ENCODE results near the gene ADH1A. TPM values are rescaled to one million over a fixed set of nuclear protein-coding genes. Genes with fewer than 3 reads are reported as not detected.

The ADH1A gene
- total RNA-seq, 4 donors from 2014 or later = 0.88 to 5.0 TPM; not detected in 2

DNA sequence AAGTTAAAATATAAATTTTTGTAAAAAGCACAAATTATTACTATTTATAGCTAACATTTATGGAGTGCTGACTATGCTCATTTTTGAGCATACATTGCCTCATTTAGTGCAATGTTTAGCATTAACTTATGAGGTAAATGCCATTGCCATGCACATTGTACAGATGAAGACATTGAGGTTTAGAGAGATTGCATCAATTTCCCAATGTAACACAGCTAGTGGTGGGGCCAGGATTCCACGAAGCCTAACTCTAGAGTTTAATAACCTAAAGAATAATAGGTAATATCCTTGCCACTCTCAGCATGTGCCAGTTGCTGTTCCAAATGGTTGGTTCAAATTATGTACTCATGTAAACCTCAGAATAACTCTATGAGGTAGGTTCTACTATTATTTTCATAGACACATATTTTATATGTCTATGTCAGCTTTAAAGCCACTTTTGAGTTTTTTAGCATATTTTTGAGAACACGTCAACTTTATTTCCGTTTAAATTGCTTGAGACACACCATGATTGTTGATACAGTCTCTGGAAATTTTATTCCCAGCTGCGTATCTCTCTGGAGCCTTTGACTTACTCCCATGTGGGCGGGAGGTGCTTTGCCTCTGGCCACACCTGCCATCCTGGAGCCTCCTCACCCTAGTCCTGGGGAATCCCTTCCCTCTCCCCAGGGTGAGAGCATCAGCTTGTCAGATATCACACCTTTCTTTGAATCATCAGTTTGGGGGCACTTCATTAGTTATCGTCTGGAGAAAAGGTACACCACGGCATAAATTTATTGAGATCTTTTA lies 10.8 kb upstream of the ADH1A start:
- intact Hi-C loops (cut with DNase I; ENCODE audit: low total_unique reads) = no loop called here
- H3K36me3 ChIP-seq = no peaks in the 10 kb centered on the region
- peak in 1 of 2 donors; percentile 22 for DNase-seq
- no peaks in the 10 kb centered on the region for H3K4me1 ChIP-seq
- H3K9me3 ChIP-seq = no peaks in the 10 kb centered on the region
- H3K27ac ChIP-seq = peak overlapping the region; percentile 79 to 88
- TF ChIP-seq, protein P1, sequence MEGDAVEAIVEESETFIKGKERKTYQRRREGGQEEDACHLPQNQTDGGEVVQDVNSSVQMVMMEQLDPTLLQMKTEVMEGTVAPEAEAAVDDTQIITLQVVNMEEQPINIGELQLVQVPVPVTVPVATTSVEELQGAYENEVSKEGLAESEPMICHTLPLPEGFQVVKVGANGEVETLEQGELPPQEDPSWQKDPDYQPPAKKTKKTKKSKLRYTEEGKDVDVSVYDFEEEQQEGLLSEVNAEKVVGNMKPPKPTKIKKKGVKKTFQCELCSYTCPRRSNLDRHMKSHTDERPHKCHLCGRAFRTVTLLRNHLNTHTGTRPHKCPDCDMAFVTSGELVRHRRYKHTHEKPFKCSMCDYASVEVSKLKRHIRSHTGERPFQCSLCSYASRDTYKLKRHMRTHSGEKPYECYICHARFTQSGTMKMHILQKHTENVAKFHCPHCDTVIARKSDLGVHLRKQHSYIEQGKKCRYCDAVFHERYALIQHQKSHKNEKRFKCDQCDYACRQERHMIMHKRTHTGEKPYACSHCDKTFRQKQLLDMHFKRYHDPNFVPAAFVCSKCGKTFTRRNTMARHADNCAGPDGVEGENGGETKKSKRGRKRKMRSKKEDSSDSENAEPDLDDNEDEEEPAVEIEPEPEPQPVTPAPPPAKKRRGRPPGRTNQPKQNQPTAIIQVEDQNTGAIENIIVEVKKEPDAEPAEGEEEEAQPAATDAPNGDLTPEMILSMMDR (IDR thresholded peaks at IDR 0.05) = no peak
- no peak for TF ChIP-seq POLR2A (IDR thresholded peaks at IDR 0.05)
- H3K4me3 ChIP-seq = no peak overlapping the region
- H3K27me3 ChIP-seq = no peaks in the 10 kb centered on the region

- no peaks in the 10 kb centered on the region for H3K36me3 ChIP-seq
- peak overlapping the region; percentile 79 to 88 for H3K27ac ChIP-seq
- H3K4me1 ChIP-seq = no peaks in the 10 kb centered on the region
- TF ChIP-seq, protein P1 (IDR thresholded peaks at IDR 0.05) = no peak
- no peak for TF ChIP-seq POLR2A (IDR thresholded peaks at IDR 0.05)
- no peak overlapping the region for H3K4me3 ChIP-seq
- intact Hi-C loops (cut with DNase I; ENCODE audit: low total_unique reads) = no loop called here
- H3K9me3 ChIP-seq = no peaks in the 10 kb centered on the region
- no peaks in the 10 kb centered on the region for H3K27me3 ChIP-seq
- DNase-seq = peak; percentile 80 to 95
Observed at GRCh38 chr4:99300934-99301333, 10.1 kb upstream of the ADH1A start.

GRCh38 chr4:99293357-99293756 lies 2.6 kb upstream of the ADH1A start:
- Histone ChIP-seq H3K36me3 (no peaks in the 10 kb centered on the region), H3K4me1 (no peaks in the 10 kb centered on the region), H3K27me3 (no peaks in the 10 kb centered on the region), H3K9me3 (no peaks in the 10 kb centered on the region), H3K27ac (no peak overlapping the region), H3K4me3 (no peak overlapping the region)
- intact Hi-C loops (cut with DNase I; ENCODE audit: low total_unique reads) = no loop called here
- no peak for DNase-seq
- TF ChIP-seq, protein P1 (IDR thresholded peaks at IDR 0.05) = no peak
- TF ChIP-seq POLR2A (IDR thresholded peaks at IDR 0.05) = no peak

DNA sequence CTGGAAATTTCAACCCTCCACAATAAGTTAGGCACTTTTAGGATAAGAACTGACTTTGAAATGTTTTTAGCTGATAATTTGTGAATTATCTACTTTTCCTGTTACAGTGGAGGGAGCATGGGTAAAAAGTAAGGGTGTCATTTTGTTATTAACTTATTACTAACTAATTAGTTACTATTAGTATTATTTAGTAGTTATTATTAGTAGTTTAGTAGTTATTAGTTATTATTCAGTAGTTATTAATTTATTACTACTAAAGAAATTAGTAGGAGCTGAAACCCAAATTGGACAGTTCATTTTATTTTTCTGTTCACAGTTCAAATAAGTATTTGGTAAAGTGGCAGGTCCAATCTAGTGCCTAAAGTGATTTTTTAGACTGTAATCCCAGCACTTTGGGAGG lies 5.4 kb downstream of the ADH1A start:
- no peak for DNase-seq
- H3K4me3 ChIP-seq = no peak overlapping the region
- H3K4me1 ChIP-seq = no peaks in the 10 kb centered on the region
- no peaks in the 10 kb centered on the region for H3K36me3 ChIP-seq
- no peaks in the 10 kb centered on the region for H3K9me3 ChIP-seq
- no peak overlapping the region for H3K27ac ChIP-seq
- TF ChIP-seq POLR2A (IDR thresholded peaks at IDR 0.05) = no peak
- TF ChIP-seq, protein P1 (IDR thresholded peaks at IDR 0.05) = no peak
- H3K27me3 ChIP-seq = no peaks in the 10 kb centered on the region
- intact Hi-C loops (cut with DNase I; ENCODE audit: low total_unique reads) = no loop called here

DNA sequence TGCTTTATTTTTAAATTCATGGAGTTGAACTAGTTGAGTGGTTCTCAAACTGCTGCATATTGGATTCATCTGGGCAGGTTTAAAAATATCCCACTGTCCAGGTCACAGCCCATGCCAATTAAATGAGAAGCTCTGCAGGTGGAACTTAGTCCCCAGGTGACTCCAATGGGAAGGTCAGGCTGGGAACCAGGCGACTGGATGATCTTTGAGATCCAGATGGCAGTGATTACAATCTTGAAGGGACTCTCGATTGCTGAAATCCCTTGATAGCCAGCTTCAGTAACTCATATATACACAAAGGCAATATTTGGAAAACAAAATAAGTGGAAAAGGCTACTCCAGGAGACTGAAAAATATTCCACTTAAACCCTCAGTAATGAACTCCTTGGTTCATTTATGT lies 8.1 kb downstream of the ADH1A start:
- no peak for DNase-seq
- H3K4me3 ChIP-seq = no peak overlapping the region
- H3K27me3 ChIP-seq = no peaks in the 10 kb centered on the region
- no peaks in the 10 kb centered on the region for H3K4me1 ChIP-seq
- no peak overlapping the region for H3K27ac ChIP-seq
- no peaks in the 10 kb centered on the region for H3K9me3 ChIP-seq
- intact Hi-C loops (cut with DNase I; ENCODE audit: low total_unique reads) = no loop called here
- TF ChIP-seq, protein P1 (IDR thresholded peaks at IDR 0.05) = no peak
- no peak for TF ChIP-seq POLR2A (IDR thresholded peaks at IDR 0.05)
- no peaks in the 10 kb centered on the region for H3K36me3 ChIP-seq

All from uterus (tissue), 4 donors.